Gastroesophageal sphincter (tissue), 4 donors: ENCODE results near the gene HDAC4. TPM values are rescaled to one million over a fixed set of nuclear protein-coding genes. Genes with fewer than 3 reads are reported as not detected.
"Not testable (repeated sequence)": the region's sequence is repeated elsewhere in the genome, so short reads cannot be mapped to it uniquely, and the experiment has no call there.

Experiments used
- ATAC-seq: fragments of 150-250 bp; one replicate; pipeline ENCODE4 v1.9.1; 2016; ENCODE audit warnings: mild to moderate bottlenecking, moderate library complexity
- H3K27ac ChIP-seq, 4 donors: fragments of 200-600 bp; sonication (generic) in 3 of 4; 1 replicate in 3 of 4; 2 replicates in 1 of 4; pipeline ENCODE4 v1.5.1; 2016 to 2019
- H3K27me3 ChIP-seq: fragments of 200-600 bp; sonication (generic); one replicate; pipeline ENCODE4 v1.5.1; 2019
- H3K36me3 ChIP-seq, 2 donors: fragments of 200-600 bp; sonication (generic); one replicate each; pipeline ENCODE4 v1.5.1; 2019; ENCODE audit warnings: control low read depth in 1 of 2
- H3K4me1 ChIP-seq, 3 donors: fragments of 200-600 bp; sonication (generic); 1 replicate in 2 of 3; 2 replicates in 1 of 3; pipeline ENCODE4 v1.5.1; 2016 to 2019; ENCODE audit warnings: control low read depth in 2 of 3
- H3K4me3 ChIP-seq, 2 donors: fragments of 200-600 bp; sonication (generic); one replicate each; pipeline ENCODE4 v1.5.1; 2019; ENCODE audit warnings: mild to moderate bottlenecking in 1 of 2, moderate library complexity in 1 of 2
- H3K9me3 ChIP-seq, 3 donors: fragments of 200-600 bp; sonication (generic); one replicate each; pipeline ENCODE4 v1.5.1; 2017 to 2019; ENCODE audit warnings: control low read depth in 2 of 3
- CTCF ChIP-seq, 4 experiments: fragments of 200-600 bp in 2 of 4; fragments of 450-650 bp in 2 of 4; sonication (generic) in 1 of 4; IDR thresholded peaks; one replicate each; pipeline ENCODE4 v1.5.1; 2017 to 2019; ENCODE audit warnings: antibody characterized with exemption in 4 of 4, mild to moderate bottlenecking in 2 of 4, moderate library complexity in 2 of 4
- EP300 ChIP-seq: sonication (generic); formaldehyde crosslinking; IDR thresholded peaks from one replicate; pipeline ENCODE4 v1.6.1; 2017; ENCODE audit warnings: antibody characterized with exemption, mild to moderate bottlenecking
- POLR2A ChIP-seq, 2 donors: fragments of 450-650 bp; IDR thresholded peaks; one replicate each; pipeline ENCODE4 v1.6.1; 2017; ENCODE audit warnings: antibody characterized with exemption in 2 of 2, mild to moderate bottlenecking in 2 of 2, moderate library complexity in 1 of 2
- POLR2AphosphoS5 ChIP-seq: sonication (generic); formaldehyde crosslinking; IDR thresholded peaks from one replicate; pipeline ENCODE4 v1.6.1; 2017; ENCODE audit warnings: antibody characterized with exemption
- WGBS, 2 donors: methylation state at CpG; one replicate each; pipeline ENCODE4 v1.1.5; 2018; ENCODE audit warnings: low coverage in 1 of 2; 5-methylcytosine and 5-hydroxymethylcytosine counted together
- total RNA-seq, 4 donors: library from RNA; depleted of rRNA; stranded (reverse); fragments of >200 nt; gene quantifications; one replicate each; pipeline ENCODE4 v1.1.0, GENCODE V29; 2016

HDAC4 gene
- 100 to 1,000 TPM in 1 of 4 donors, 10 to 100 TPM in 3; 41.3 to 104 (median 85.8) TPM for total RNA-seq

DNA sequence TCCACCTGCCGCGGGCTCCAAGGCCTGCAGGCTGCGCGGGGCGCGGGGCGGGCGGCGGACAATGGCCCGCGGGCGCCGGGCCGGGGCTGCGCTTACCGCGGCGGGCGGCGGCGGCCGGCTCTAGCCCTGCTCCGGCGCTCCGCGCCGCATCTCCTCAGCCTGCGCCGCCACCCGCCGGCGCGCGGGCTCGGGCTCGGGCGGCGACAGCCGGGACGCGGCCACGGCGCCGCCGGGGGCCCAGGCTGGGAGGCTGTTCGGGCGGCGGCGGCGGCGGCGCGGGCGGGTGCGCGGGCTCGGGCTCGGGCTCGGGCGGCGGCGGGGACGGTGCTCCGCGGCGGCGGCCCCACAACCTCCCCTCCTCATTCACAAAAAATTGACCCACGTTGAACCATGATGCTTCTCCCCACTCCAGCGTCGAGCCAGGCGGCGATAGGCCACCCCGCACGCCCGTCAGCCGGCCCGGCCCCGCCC lies at the start of gene HDAC4:
Gene HDAC4 (minus strand): TSS at position 425 of the 471 bp plus-strand sequence. CDS start 48,321 bp downstream, outside the sequence.
- peak; percentile 6 for ATAC-seq
- Histone ChIP-seq H3K9me3 (no peaks in the 10 kb centered on the region), H3K4me3 (peak within 1 kb of the TSS; percentile 69 to 77), H3K27ac (peak within 1 kb of the TSS; percentile 96 to 99 (median 98)), H3K27me3 (no peaks in the 10 kb centered on the region), H3K36me3 (no peaks in the 10 kb centered on the region), H3K4me1 (peaks cover 0 to 51% (median 7%) of the 10 kb centered on the region in 3 donors)
- no CpG with 5 or more reads among the region's 78 CpGs for WGBS, 2 donors
- TF ChIP-seq CTCF (IDR thresholded peaks at IDR 0.05) (no peak), POLR2A (IDR thresholded peaks at IDR 0.05) (no peak), POLR2AphosphoS5 (peak; percentile 49), EP300 (no peak)

GRCh38 chr2:239449468-239449867 lies 48.6 kb upstream of the HDAC4 start:
- no CpG with 5 or more reads among the region's 32 CpGs for WGBS, 2 donors
- H3K4me3 ChIP-seq, H3K36me3 ChIP-seq, H3K27ac ChIP-seq, H3K27me3 ChIP-seq, ATAC-seq: not testable (repeated sequence)
- H3K9me3 ChIP-seq: peaks cover 0 to 26% (median 0%) of the 10 kb centered on the region in 3 donors
- peaks cover 0 to 21% (median 0%) of the 10 kb centered on the region in 3 donors for H3K4me1 ChIP-seq

DNA sequence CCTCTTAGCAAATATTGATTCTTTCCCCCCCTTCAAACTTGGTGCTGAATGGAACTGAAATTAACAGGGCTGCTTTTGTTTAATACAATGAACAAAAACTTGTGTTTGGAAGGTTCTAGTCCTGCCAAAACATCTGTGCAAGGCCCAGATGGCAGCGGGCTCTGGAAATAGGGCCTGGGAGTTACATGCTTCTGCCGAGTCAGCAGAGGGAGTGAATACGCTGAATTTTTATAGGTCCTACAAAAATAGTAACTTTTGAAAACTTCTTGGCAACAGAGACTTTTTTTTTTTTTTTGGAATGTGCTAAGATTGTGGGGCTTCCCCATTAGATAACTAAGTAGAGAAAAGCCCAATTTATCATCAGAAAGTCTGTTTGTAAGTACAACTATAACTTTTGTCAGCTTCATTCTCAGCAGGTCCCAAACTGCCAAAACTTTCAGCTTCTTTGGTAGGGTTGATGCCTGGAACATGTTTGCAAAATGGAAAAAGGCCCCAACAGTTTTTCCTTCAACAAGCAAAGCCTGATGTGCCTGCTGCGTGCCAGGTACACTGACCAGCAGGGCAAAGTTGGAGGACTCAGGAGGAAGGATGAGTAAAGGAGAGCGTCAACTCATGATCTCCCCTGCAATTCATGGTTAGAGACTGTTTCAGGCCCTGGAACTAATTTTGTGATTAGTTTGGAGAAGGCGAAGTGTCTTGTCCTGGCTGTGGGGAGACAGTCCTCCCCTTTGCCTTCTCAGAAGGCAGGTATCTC lies 45.1 kb upstream of the HDAC4 start:
- Histone ChIP-seq H3K27ac (peak overlapping the region in 2 of 4 donors; percentile 29 to 60), H3K9me3 (no peaks in the 10 kb centered on the region), H3K27me3 (no peaks in the 10 kb centered on the region), H3K36me3 (no peaks in the 10 kb centered on the region), H3K4me3 (no peak overlapping the region), H3K4me1 (peaks cover 0 to 28% (median 0%) of the 10 kb centered on the region in 3 donors)
- no peak for TF ChIP-seq POLR2A (IDR thresholded peaks at IDR 0.05)
- TF ChIP-seq POLR2AphosphoS5: no peak
- no peak for TF ChIP-seq CTCF (IDR thresholded peaks at IDR 0.05)
- TF ChIP-seq EP300: no peak
- WGBS, 2 donors: 31 to 32% methylated on average over 4 to 5 of the region's 6 CpGs
- no peak for ATAC-seq

DNA sequence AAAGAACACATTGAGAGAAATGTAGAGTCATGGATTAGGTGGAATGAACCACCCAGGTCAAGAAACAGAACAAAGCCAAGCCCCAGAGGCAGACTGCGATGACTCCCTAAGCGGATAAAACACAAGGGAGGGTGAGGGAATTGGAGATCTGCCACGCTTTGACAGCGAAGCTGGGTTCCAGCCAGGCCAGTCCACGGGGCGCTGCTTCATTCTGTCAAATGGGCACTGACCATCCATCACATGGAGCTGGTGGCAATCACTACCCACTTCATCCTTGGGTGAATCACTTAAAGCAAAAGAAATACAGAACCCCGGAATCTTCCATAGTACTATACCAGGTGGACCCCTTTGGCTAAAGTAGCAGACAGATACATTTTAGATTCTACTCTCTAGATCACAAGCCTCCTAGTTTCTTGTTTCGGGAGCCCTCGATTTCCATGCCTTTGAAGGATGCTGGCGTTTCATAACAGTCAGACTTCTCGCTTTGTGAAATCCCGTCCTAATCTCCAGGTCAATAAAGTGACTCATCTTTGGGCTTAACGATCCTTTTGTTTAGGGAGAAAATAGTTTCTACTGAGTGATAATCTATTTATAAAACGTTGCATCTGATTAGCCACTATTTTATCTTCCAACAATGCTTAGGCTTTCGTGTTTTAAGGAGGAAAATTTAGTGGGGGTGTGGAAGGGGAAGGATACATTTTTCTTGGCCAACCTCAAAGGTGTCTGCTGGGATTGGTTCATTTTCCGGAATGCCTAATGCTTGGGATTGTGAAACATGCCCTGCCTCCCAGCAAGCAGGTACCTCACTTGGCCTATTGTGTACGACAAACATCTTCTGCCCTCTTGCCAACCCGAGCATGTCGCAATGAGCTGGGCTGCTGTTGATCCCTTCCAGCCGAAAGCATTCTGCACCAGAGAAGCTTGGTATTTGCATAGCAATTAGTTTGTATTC lies 44.1 kb upstream of the HDAC4 start:
- TF ChIP-seq POLR2AphosphoS5: peak; percentile 52
- no peak for TF ChIP-seq CTCF (IDR thresholded peaks at IDR 0.05)
- H3K4me3 ChIP-seq: no peak overlapping the region
- ATAC-seq: peak; percentile 81
- H3K9me3 ChIP-seq: no peaks in the 10 kb centered on the region
- H3K4me1 ChIP-seq: peaks cover 0 to 39% (median 4%) of the 10 kb centered on the region in 3 donors
- peaks cover 5% of the 10 kb centered on the region for H3K27me3 ChIP-seq
- WGBS, 2 donors: 70 to 85% methylated on average over 20 of the region's 20 CpGs
- peak overlapping the region in 1 of 4 donors; percentile 60 for H3K27ac ChIP-seq
- no peaks in the 10 kb centered on the region for H3K36me3 ChIP-seq
